Superior temporal gyrus (tissue), 1 donor: ENCODE measurements around the gene CFAP221.

ENCODE experiments used
- DNase-seq: peaks from one replicate; pipeline ENCODE4 v3.0.0-alpha.2; 2016; ENCODE audit errors: extremely low spot score

The CFAP221 gene

GRCh38 chr2:119536707-119537106, 7.5 kb upstream of the CFAP221 start:
- DNase-seq: no peak

GRCh38 chr2:119537792-119538191, 6.5 kb upstream of the CFAP221 start:
- DNase-seq: no peak

GRCh38 chr2:119541476-119541875, 2.8 kb upstream of the CFAP221 start:
- DNase-seq: no peak

- DNase-seq: peak; percentile 13
These were observed 758 bp downstream of the CFAP221 start for GRCh38 chr2:119544939-119545475.

- DNase-seq: no peak
These were observed 1.7 kb downstream of the CFAP221 start for GRCh38 chr2:119545754-119546446.

- no peak for DNase-seq
These were observed 2.2 kb downstream of the CFAP221 start for GRCh38 chr2:119546447-119546767.

- DNase-seq: peak; percentile 14
These were observed 4.4 kb downstream of the CFAP221 start for GRCh38 chr2:119548516-119549120.

GRCh38 chr2:119549241-119549640, 5.0 kb downstream of the CFAP221 start:
- DNase-seq: peak; percentile 45

GRCh38 chr2:119550346-119550745, 6.1 kb downstream of the CFAP221 start:
- no peak for DNase-seq

GRCh38 chr2:119550856-119551255, 6.6 kb downstream of the CFAP221 start:
- no peak for DNase-seq

- no peak for DNase-seq
These were observed 8.7 kb downstream of the CFAP221 start for GRCh38 chr2:119552902-119553301.

- no peak for DNase-seq
These were observed 9.6 kb downstream of the CFAP221 start for GRCh38 chr2:119553687-119554344.

- no peak for DNase-seq
These were observed 21.2 kb downstream of the CFAP221 start for GRCh38 chr2:119565481-119565880.

- no peak for DNase-seq
These were observed 23.0 kb downstream of the CFAP221 start for GRCh38 chr2:119567292-119567691.

- no peak for DNase-seq
These were observed 30.0 kb downstream of the CFAP221 start for GRCh38 chr2:119574108-119574815.

- no peak for DNase-seq
These were observed 30.6 kb downstream of the CFAP221 start for GRCh38 chr2:119574864-119575263.

- DNase-seq: no peak
These were observed 31.2 kb downstream of the CFAP221 start for GRCh38 chr2:119575439-119575838.

- no peak for DNase-seq
These were observed 35.4 kb downstream of the CFAP221 start for GRCh38 chr2:119579424-119580295.

GRCh38 chr2:119580550-119581072, 36.4 kb downstream of the CFAP221 start:
- no peak for DNase-seq

GRCh38 chr2:119583291-119583690, 39.0 kb downstream of the CFAP221 start:
- no peak for DNase-seq

- DNase-seq: no peak
These were observed 40.2 kb downstream of the CFAP221 start for GRCh38 chr2:119584469-119584868.
